CD1c-positive myeloid dendritic cell (primary cell): ENCODE results near the gene MINDY4.

ENCODE experiments used
- DNase-seq: peaks from one replicate; pipeline ENCODE4 v3.0.0-alpha.2; 2016; ENCODE audit errors: extremely low spot score

MINDY4 gene

GRCh38 chr7:30877015-30877769, 106.0 kb downstream of the MINDY4 start:
- DNase-seq, result peak; percentile 46

DNA sequence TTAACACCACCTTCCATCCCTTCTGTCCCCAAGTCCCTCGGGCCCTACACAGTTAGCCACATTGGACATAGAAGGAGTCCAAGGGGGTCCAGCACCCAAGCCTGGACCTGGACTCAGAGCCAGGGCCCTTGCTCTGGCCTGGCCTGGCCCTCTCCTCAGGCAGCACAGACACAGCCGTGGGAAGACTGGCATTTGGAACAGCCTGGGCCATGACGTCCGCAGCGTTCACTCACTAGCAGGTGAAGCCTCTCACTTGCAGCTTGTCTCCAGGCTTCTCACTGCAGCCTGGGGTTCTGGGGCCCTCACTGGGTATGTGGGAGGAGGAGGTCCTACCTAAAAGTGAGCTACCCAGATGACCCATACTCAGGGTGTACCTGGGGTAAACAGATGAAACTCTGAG, 106.8 kb downstream of the MINDY4 start:
- no peak for DNase-seq

GRCh38 chr7:30879139-30880124, 108.2 kb downstream of the MINDY4 start:
- DNase-seq, result no peak

DNA sequence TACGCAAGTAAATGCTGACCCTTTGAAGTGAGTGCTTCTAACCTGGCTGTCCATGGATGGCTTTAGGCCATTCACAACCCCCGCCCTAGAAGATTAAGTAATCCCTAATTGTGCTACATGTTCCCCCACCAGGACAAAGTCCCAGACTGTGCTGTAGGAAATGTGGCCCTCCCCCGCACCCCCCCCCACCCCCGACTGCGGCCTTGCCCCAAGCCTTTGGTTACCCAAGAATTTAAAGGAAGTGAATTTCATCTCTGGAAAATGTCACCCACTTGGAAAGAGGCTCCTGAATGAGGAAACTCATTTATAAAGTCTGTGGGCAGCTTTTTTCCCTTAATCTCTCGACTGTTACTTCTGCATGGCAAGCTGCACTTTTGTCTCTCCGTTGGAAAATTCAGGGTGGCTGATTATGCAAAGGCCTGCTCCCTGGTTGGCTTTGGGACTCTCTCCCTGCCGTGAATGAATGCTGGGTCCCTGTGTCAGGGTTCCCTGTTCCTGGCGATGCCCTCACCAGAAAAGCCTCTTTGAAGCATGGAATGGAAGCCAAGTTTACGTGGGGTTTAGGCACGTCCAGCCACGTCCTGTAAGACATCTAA, 109.0 kb downstream of the MINDY4 start:
- DNase-seq, result peak; percentile 62

- no peak for DNase-seq
These were observed 109.7 kb downstream of the MINDY4 start for GRCh38 chr7:30880941-30881340.

- DNase-seq, result no peak
These were observed 110.2 kb downstream of the MINDY4 start for GRCh38 chr7:30881448-30881847.

- DNase-seq, result no peak
These were observed 113.7 kb downstream of the MINDY4 start for GRCh38 chr7:30884881-30885280.

DNA sequence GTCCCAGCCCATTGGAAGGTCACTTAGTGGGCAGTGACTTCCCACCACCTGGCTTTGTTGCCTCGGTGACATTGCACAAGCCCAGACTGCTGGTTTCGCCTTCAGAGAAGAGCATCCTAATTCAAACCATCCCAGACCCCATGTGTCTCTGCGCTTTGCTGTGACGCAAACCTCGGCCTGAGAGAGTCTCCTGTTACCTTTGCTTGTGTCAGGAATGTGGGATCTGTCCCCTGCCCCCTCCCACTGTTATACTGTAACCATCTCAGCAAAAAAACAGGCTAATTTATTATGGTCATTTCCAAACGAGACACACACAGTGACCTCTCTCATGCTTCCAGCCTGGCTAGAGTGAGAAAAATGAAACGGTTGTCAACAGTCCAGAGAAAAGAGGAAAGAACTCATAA, 115.4 kb downstream of the MINDY4 start:
- no peak for DNase-seq

DNA sequence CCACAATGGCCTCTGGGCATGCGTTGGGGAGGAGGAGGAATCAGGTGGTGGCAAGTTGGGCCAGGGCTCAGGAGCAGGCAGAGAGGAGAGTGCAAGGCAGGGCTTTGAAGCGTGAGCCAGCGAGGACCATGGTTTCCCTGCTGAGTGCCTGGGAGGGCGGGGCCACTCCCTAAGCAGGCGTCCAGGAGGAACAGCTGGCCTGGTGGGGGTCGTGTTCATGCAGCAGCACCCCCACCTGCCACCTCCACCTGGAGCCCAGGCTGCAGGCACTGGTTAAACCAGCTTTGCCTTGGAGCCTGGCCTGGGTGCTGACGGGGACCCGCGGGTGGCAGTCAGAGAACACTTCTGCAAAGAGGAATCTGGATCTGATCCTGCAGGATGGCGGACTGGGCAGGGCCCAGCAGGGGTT, 116.3 kb downstream of the MINDY4 start:
- DNase-seq, result no peak

DNA sequence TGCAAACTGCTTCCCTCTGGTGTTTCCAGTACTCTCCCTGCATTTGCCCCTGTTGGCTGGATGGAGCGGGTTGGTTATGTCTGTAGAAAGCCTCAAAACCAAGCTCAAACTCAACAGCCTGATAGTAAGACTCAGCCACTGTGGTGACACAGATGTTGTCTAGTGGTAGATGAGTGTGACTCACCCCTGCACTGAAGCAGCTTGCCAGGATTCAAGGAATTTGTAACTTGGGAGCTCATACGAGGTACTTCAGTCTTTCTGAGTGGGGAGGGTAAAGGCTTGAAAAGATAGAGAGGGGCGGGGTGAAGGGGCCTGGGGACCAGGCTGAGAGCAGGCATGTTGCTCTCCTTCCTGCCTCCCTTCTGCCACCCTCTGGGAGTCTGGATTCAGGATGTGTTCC, 117.5 kb downstream of the MINDY4 start:
- no peak for DNase-seq

- no peak for DNase-seq
These were observed 119.0 kb downstream of the MINDY4 start for GRCh38 chr7:30890226-30890625.

GRCh38 chr7:30893357-30893756, 122.1 kb downstream of the MINDY4 start:
- no peak for DNase-seq

- no peak for DNase-seq
These were observed 122.8 kb downstream of the MINDY4 start for GRCh38 chr7:30894009-30894408.

- peak; percentile 23 for DNase-seq
These were observed 123.8 kb downstream of the MINDY4 start for GRCh38 chr7:30894866-30895605.

DNA sequence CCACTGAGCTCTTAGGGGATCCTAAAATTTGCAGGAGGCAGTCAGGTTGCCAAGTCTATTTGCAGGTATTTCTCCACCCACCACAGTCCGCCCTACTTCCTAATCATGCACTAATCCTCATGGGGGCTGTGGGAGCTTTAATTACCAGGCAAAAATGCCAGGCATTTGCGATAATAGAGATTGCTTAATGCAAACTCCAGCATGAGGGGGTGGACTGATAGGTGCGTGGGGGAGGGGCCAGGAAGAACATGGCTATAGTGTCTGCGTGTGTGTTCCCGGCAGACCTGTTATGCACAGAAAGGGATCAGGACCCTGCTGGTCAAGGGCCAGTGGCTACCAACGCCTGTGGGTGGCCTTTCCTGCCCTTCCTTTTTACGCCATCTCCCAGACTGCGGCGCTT, 124.8 kb downstream of the MINDY4 start:
- DNase-seq, result no peak

DNA sequence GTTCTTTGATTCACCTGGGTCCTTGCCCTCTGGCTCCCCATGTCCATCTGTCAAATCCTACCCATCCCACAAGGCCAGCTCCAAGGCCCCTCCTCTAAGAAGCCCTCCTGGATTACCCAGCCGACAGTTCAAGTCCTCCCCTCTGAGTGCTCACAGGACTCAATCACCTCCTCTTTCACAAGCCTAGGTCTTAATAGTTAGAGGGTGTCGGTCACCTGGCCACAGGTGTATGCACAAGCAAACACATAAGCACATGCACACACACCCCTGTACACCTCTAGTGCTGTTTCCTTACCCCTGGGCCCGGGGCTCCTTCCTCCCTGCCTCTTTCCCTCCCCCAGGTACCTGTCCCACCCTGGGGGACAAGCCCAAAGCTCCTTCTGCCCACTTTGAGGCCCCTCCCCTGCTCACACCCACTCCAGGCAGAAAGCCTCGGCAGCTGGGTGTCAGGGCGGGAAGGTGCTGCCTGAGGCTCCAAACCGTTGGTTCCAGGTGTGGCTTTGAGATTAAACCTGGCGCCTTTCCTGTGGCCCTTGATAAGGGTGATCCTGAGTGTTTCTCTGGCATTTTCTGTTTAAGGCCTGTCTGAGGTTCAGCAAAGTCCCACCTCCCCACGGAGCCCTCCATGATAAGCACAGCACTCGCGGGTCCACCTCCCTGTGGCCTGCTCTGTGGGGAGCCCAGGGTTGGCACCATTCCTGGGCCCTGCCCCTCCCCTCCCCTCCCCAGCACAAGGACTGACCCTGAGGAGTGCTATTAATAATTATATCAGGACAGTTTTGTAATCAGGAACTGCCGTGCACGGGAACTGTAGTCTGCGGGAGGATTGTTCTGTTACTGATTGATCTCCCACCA, 125.8 kb downstream of the MINDY4 start:
- no peak for DNase-seq

DNA sequence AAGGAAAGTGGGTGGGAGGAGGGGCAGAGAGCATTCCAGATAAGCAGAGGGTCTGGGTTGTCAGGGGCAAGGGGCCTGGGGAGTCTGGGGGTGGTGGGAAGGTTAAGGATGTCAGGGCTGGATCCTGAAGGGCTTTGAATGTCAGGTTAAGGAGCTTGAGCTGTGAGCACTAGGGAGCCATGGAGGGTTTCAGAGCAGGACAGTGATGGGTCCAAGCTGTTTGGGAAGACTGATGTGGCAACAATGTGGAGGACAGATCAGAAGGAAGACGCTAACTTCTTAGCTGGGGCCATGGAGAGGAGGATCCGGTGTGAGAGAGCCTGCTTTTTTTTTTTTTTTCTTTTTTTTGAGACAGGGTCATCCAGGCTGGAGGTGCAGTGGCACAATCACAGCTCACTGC, 126.6 kb downstream of the MINDY4 start:
- DNase-seq, result no peak

DNA sequence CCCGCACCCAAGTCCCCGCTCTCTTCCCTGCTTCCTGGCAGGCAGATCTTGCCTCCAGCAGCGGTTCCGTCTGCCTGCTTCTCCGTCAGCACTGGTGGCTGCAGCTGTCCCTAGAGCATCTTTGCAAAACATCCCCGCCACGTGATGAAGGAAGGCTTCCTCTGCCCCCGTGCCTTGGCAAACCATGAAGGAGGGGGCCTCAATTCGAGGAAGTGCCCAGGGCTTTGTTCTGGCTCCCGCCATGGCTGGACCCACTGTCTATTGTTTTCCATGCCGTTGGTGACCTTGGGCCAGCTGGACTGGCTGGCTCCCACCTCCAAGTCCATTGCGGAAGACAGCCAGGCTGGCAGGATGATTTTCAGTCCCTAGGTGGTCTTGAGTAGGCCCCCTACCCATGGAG, 127.2 kb downstream of the MINDY4 start:
- DNase-seq, result no peak

DNA sequence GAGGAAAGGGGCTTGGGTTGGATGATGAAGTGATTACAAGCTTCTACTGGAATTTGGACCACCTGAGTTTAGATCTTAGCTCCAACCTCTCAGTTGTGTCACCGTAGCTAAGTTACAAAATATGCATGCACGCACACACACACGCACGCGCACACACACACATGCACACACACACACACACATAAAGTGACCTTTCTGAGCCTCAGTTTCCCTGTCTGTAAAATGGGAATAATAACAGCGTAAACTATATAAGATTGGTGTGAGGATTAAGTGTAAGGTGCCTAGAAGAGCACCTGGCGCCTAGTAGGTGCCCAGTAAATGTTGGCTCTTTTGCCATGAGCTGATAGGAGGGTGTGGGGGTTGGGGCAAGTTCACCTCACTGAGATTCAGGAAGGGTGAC, 127.8 kb downstream of the MINDY4 start:
- DNase-seq, result no peak

- DNase-seq, result no peak
These were observed 128.4 kb downstream of the MINDY4 start for GRCh38 chr7:30899630-30900029.

DNA sequence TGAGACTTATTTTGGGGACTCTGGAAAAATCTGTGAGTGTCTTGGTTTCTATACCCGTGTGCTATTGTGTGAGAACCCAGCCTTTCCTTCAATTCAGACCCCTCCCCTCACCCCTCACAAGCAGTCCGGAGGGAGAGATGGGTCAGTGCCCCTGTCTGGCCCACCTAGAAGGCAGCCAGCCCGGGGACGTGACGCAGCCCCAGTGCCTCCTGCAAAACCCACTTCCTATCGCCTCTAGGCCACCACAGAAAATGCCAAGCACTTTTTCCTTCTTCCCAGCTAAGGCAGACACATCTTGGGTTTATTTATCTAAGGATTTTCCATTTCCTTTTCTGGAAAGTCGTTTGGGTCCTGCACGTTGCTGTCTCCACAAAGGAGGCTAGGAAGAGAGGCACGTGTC, 128.8 kb downstream of the MINDY4 start:
- DNase-seq, result no peak
